Upper lobe of left lung (tissue), 6 donors: ENCODE measurements around the gene CACNA2D2. TPM values are rescaled to one million over a fixed set of nuclear protein-coding genes. Genes with fewer than 3 reads are reported as not detected.

Experiments
- ATAC-seq, 2 donors: fragments of 200-7000 bp; cut with Tn5 transposase; one replicate each; pipeline ENCODE4 v1.9.1; 2022; ENCODE audit warnings: mild to moderate bottlenecking in 2 of 2, moderate library complexity in 2 of 2; ENCODE audit not compliant: low FRiP score in 2 of 2
- DNase-seq, 2 donors: peaks; one replicate each; pipeline ENCODE4 v3.0.0-alpha.2; 2019 to 2020
- H3K27ac ChIP-seq, 4 donors: fragments of 200-600 bp; sonication (generic); one replicate each; pipeline ENCODE4 v1.5.1; 2016 to 2019
- H3K27me3 ChIP-seq, 4 donors: fragments of 200-600 bp; sonication (generic); one replicate each; pipeline ENCODE4 v1.5.1; 2017 to 2019
- H3K36me3 ChIP-seq, 4 donors: fragments of 200-600 bp; sonication (generic); one replicate each; pipeline ENCODE4 v1.5.1; 2016 to 2019
- H3K4me1 ChIP-seq, 4 donors: fragments of 200-600 bp; sonication (generic); one replicate each; pipeline ENCODE4 v1.5.1; 2018 to 2019
- H3K4me3 ChIP-seq, 4 donors: fragments of 200-600 bp; sonication (generic); one replicate each; pipeline ENCODE4 v1.5.1; 2017 to 2019; ENCODE audit warnings: mild to moderate bottlenecking in 2 of 4, moderate library complexity in 1 of 4
- H3K9me3 ChIP-seq, 4 donors: fragments of 200-600 bp; sonication (generic); one replicate each; pipeline ENCODE4 v1.5.1; 2018 to 2019
- EP300 ChIP-seq, 4 donors: sonication (generic); formaldehyde crosslinking; IDR thresholded peaks; one replicate each; pipeline ENCODE4 v1.5.1; 2017; ENCODE audit warnings: antibody characterized with exemption in 4 of 4, control low read depth in 2 of 4
- POLR2A ChIP-seq, 4 donors: fragments of 450-650 bp; IDR thresholded peaks; one replicate each; pipeline ENCODE4 v1.5.1; 2016 to 2017; ENCODE audit warnings: antibody characterized with exemption in 4 of 4, mild to moderate bottlenecking in 2 of 4
- POLR2AphosphoS5 ChIP-seq, 2 donors: sonication (generic); formaldehyde crosslinking; IDR thresholded peaks; one replicate each; pipeline ENCODE4 v1.5.1; 2017; ENCODE audit warnings: antibody characterized with exemption in 2 of 2
- WGBS, 2 donors: methylation state at CpG; one replicate each; pipeline ENCODE4 v1.1.5; 2017 to 2018; 5-methylcytosine and 5-hydroxymethylcytosine counted together
- total RNA-seq, 6 donors: library from RNA; depleted of rRNA in 4 of 6; stranded (reverse); fragments of >200 nt in 4 of 6; gene quantifications; one replicate each; pipeline versions ENCODE4 v1.1.0 to v1.2.1, GENCODE V29; 2016 to 2021
- TF ChIP-seq, protein P1 (sequence below), 6 experiments: fragments of 450-650 bp in 4 of 6; fragments of 200-600 bp in 2 of 6; sonication (generic) in 2 of 6; IDR thresholded peaks; one replicate each; pipeline ENCODE4 v1.5.1; 2016 to 2019; ENCODE audit warnings: antibody characterized with exemption in 6 of 6
- donor health status: DM: no; HTN: no; CAD: no; lungs with moderate emphysema.
- donor health status: DM: no; HTN: yes; CAD: no; lungs with severe emphysema.

CACNA2D2 gene
- total RNA-seq, 6 donors from 2014 or later, result 71.5 to 213 (median 113) TPM

DNA sequence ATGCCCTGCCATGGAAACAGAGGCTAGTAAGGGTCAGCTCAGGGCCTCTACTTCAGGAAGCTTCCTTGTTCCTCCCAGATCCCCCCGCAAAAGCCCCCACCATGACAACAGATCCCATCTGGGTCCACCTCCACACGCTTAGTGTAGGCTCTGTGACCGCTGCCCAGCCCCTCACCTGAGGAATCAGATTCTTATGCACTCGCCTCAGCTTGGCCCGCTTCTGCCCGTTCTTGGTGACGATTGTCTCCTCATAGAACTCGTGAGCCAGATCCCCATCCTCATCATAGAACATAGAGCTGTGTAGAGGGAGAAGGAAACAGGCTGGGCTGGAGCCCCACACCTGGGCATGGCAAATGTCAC is 177.3 kb downstream of the CACNA2D2 start:
- peak overlapping the region in 2 of 4 donors; percentile 1 to 95 for H3K27ac ChIP-seq
- no peak overlapping the region for H3K4me3 ChIP-seq
- no peak for ATAC-seq
- peaks cover 14 to 39% (median 34%) of the 10 kb centered on the region in 4 donors for H3K36me3 ChIP-seq
- no peaks in the 10 kb centered on the region for H3K9me3 ChIP-seq
- DNase-seq, result no peak
- no peaks in the 10 kb centered on the region for H3K27me3 ChIP-seq
- H3K4me1 ChIP-seq, result peaks cover 43 to 70% (median 57%) of the 10 kb centered on the region in 4 donors
- no peak for TF ChIP-seq EP300 (IDR thresholded peaks at IDR 0.05)
- TF ChIP-seq, protein P1, sequence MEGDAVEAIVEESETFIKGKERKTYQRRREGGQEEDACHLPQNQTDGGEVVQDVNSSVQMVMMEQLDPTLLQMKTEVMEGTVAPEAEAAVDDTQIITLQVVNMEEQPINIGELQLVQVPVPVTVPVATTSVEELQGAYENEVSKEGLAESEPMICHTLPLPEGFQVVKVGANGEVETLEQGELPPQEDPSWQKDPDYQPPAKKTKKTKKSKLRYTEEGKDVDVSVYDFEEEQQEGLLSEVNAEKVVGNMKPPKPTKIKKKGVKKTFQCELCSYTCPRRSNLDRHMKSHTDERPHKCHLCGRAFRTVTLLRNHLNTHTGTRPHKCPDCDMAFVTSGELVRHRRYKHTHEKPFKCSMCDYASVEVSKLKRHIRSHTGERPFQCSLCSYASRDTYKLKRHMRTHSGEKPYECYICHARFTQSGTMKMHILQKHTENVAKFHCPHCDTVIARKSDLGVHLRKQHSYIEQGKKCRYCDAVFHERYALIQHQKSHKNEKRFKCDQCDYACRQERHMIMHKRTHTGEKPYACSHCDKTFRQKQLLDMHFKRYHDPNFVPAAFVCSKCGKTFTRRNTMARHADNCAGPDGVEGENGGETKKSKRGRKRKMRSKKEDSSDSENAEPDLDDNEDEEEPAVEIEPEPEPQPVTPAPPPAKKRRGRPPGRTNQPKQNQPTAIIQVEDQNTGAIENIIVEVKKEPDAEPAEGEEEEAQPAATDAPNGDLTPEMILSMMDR (IDR thresholded peaks at IDR 0.05), result no peak
- no peak for TF ChIP-seq POLR2A (IDR thresholded peaks at IDR 0.05)
- no peak for TF ChIP-seq POLR2AphosphoS5 (IDR thresholded peaks at IDR 0.05)
- WGBS, 2 donors, result 89 to 92% methylated on average over 8 of the region's 8 CpGs

DNA sequence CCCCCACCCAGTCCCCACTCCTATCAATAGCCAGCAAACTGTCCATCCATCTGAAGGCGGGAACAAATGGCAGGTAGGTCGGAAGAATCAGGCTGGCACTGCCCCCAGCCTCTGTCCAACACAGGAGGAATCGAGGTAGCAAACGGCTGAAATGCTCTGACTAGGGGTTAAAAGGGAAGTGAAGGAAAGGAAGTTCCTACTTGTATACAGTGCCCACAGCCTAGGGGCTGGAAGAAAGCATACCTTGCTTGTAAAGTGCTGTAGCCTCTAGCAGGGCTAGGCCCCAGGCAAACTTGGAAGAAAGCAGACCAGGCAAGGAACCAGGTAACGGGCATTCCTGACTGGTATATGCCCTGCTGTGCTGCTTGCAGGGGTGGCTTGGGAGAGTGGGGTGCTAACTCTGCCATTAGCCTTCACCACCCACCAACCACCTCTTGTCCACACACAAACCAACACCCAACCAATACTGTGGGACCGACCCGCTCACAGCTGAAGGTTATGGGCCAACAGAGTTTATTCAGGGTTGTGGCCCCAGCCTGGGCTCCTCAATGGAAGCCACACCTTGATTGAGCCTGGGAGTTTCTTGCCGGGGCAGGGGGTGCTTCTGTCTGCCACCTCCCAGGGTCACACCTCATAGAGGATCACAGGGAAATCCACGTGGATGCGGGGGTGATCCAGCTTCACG is 177.8 kb downstream of the CACNA2D2 start:
- ATAC-seq, result no peak

DNA sequence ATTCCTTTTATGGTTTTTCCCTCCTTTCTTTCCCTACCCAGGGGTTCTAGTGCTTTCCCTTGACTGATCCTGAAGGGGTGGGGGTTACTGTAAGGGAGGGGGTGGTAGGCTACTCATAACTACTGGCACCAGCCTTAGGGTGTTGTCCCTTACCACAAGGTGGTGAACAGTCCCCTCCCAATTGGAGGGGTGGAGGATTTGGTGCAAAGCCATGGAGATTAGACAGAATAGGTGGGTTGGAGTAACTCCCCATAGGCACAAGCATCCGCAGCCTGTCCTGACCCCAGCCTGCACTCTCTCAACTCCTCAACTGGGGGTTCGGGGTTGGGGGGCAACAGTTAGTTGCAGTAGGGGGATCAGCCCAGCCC is 178.3 kb downstream of the CACNA2D2 start:
- Histone ChIP-seq H3K4me3 (no peak overlapping the region), H3K27ac (peak overlapping the region; percentile 94 to 97 (median 95)), H3K36me3 (peaks cover 4 to 39% (median 24%) of the 10 kb centered on the region in 4 donors), H3K9me3 (no peaks in the 10 kb centered on the region), H3K4me1 (peaks cover 46 to 76% (median 63%) of the 10 kb centered on the region in 4 donors), H3K27me3 (no peaks in the 10 kb centered on the region)
- WGBS, 2 donors, result 92 to 100% methylated on average over 1 to 2 of the region's 2 CpGs
- DNase-seq (no peak), ATAC-seq (no peak)
- TF ChIP-seq EP300 (IDR thresholded peaks at IDR 0.05) (no peak), POLR2AphosphoS5 (IDR thresholded peaks at IDR 0.05) (no peak), POLR2A (IDR thresholded peaks at IDR 0.05) (no peak)
- TF ChIP-seq, protein P1 (IDR thresholded peaks at IDR 0.05), result no peak

More for the DNA sequence above, 177.8 kb downstream of the CACNA2D2 start:
- Histone ChIP-seq H3K36me3 (peaks cover 9 to 39% (median 29%) of the 10 kb centered on the region in 4 donors), H3K27ac (peak overlapping the region; percentile 94 to 97 (median 95)), H3K27me3 (no peaks in the 10 kb centered on the region), H3K9me3 (no peaks in the 10 kb centered on the region), H3K4me1 (peaks cover 43 to 71% (median 58%) of the 10 kb centered on the region in 4 donors), H3K4me3 (no peak overlapping the region)
- DNase-seq, result no peak
- TF ChIP-seq, protein P1 (IDR thresholded peaks at IDR 0.05), result no peak
- TF ChIP-seq EP300 (IDR thresholded peaks at IDR 0.05), result no peak
- WGBS, 2 donors, result 76 to 78% methylated on average over 9 to 11 of the region's 11 CpGs

DNA sequence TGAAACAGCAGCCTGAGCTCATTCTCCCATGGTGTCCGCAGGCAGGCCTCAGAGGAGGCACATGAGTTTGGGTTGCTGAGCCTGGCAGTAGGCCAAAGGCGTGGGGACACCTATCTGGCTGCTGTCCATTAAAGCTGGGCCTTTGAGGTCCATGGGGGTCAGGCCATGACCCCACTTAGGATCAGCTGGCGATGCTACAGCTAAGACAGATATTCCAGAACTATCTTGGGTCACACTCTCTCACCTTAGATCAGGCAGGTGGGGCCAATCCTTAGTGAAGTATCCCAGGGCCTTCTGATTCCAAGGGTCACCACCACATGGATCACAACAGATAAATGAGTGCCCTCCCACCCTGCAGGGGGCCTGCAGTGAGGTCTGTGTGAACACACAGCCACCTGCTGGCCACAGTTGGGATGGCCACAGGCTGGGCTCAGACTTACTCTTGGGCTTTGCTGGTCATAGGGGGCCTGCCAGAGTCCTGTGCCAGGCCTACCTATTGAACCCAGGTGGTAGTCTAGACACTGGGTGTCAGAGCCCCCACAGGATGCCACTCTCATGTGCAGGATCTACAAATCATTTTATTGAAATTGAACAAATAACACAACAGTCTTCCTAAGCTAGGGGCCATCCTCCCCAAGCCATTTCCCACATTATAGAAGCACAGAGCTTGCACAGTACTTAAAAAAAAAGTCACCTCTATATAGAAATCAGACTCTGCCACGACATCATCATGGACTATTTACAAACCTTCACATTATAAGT is 178.9 kb downstream of the CACNA2D2 start:
- H3K4me3 ChIP-seq, result peak overlapping the region in 1 of 4 donors; percentile 96
- peak overlapping the region; percentile 94 to 97 (median 95) for H3K27ac ChIP-seq
- peak in 1 of 2 donors; percentile 75 for DNase-seq
- TF ChIP-seq, protein P1 (IDR thresholded peaks at IDR 0.05), result peak; percentile 86 to 95 (median 91)
- TF ChIP-seq EP300 (IDR thresholded peaks at IDR 0.05) (no peak), POLR2AphosphoS5 (IDR thresholded peaks at IDR 0.05) (peak in 1 of 2 donors; percentile 35)
- 32 to 42% methylated on average over 1 to 4 of the region's 4 CpGs for WGBS, 2 donors
- H3K27me3 ChIP-seq, result no peaks in the 10 kb centered on the region
- peaks cover 0 to 39% (median 23%) of the 10 kb centered on the region in 4 donors for H3K36me3 ChIP-seq
- H3K9me3 ChIP-seq, result no peaks in the 10 kb centered on the region
- ATAC-seq, result peak in 1 of 2 donors; percentile 32
- peaks cover 51 to 82% (median 69%) of the 10 kb centered on the region in 4 donors for H3K4me1 ChIP-seq
